ENCODE measurements around the gene DGKG. TPM values are rescaled to one million over a fixed set of nuclear protein-coding genes. Genes with fewer than 3 reads are reported as not detected.

Gene DGKG
- total RNA-seq, 1 experiment from 2014 or later = 0.04 TPM

DNA sequence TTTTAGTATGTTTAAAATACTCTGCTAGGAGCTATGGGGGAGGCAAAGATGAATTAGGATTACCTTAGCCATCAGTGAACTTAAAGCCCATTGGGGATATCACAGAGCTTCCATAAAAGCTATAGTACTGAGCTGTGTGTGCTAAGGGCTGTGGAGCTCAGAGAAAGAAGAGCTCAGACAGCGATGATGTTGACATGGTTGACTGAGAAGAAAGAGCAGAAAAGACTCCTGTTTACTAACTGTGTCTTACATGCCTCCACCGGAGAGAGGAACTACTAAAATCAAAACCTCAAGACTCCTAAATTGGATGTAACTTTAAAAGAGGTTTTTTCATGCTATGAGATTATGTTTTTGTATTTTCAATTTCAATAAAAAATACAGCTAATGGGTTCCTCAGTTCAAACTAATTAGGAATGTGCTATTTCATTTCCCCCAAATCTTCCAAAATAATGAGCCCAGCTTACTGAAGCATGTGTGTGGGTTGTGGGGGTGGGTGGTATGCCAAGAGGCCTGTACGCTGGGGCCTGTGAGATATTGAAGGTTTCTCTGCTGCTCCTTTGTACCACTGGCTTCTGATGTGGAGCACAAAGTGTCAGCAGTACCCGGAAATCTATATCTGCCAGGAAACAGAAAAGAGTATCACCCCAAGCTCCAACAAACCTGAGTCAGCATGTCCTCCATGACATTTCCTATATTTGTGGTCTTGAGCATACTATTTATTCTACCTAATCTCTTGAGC, 22.7 kb downstream of the DGKG start:
- H3K4me1 ChIP-seq (ENCODE audit: low read length) = no peaks in the 10 kb centered on the region
- no peak overlapping the region for H3K27ac ChIP-seq (ENCODE audit: low read length)
- no peak for DNase-seq
- no peak overlapping the region for H3K9ac ChIP-seq (ENCODE audit: low read length)
- H3K4me3 ChIP-seq (ENCODE audit: low read length) = no peak overlapping the region
- no peaks in the 10 kb centered on the region for H4K20me1 ChIP-seq (ENCODE audit: insufficient read depth, low read depth, low read length)
- no peaks in the 10 kb centered on the region for H3K27me3 ChIP-seq (ENCODE audit: low read length)
- no peak overlapping the region for H2AFZ ChIP-seq (ENCODE audit: low read length)
- no peaks in the 10 kb centered on the region for H3K9me3 ChIP-seq (ENCODE audit: low read length)
- H3K4me2 ChIP-seq (ENCODE audit: low read depth, low read length, poor library complexity, severe bottlenecking) = no peak overlapping the region
- no peaks in the 10 kb centered on the region for H3K79me2 ChIP-seq (ENCODE audit: low read length)
- H3K36me3 ChIP-seq (ENCODE audit: insufficient read depth, low read length) = no peaks in the 10 kb centered on the region
- 0 out of 2 replicates have a peak, but pooled peaks cover 3% of the 10 kb centered on the region for H3K9me2 ChIP-seq (replicated peaks; ENCODE audit: insufficient read depth, low read length)

DNA sequence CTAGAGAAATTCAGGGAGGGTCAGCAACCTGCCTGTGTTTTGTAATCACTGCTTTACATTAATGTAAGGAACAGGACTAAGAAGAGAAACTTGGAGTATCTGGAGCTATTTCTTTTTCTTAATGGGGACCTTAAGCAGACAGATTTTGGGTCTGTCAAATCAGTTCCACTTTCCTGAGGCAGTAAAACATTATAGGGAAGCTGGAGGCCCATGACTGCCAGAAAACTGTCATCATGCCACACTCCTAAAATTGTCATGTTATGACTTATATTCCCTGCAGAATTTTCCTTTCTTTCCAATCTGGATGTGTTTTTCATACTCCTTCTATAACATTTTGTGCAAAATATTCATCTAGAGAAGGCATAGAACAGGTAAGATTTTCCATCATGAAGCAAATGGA, 28.8 kb downstream of the DGKG start:
- Histone ChIP-seq H2AFZ (ENCODE audit: low read length) (no peak overlapping the region), H3K9ac (ENCODE audit: low read length) (no peak overlapping the region), H3K4me1 (ENCODE audit: low read length) (no peaks in the 10 kb centered on the region), H3K9me3 (ENCODE audit: low read length) (no peaks in the 10 kb centered on the region), H3K27me3 (ENCODE audit: low read length) (0 out of 2 replicates have a peak, but pooled peaks cover 2% of the 10 kb centered on the region), H3K36me3 (ENCODE audit: insufficient read depth, low read length) (no peaks in the 10 kb centered on the region), H3K79me2 (ENCODE audit: low read length) (no peaks in the 10 kb centered on the region), H3K9me2 (replicated peaks; ENCODE audit: insufficient read depth, low read length) (no peaks in the 10 kb centered on the region), H3K27ac (ENCODE audit: low read length) (no peak overlapping the region), H4K20me1 (ENCODE audit: insufficient read depth, low read depth, low read length) (no peaks in the 10 kb centered on the region), H3K4me3 (ENCODE audit: low read length) (no peak overlapping the region), H3K4me2 (ENCODE audit: low read depth, low read length, poor library complexity, severe bottlenecking) (no peak overlapping the region)
- DNase-seq = no peak

DNA sequence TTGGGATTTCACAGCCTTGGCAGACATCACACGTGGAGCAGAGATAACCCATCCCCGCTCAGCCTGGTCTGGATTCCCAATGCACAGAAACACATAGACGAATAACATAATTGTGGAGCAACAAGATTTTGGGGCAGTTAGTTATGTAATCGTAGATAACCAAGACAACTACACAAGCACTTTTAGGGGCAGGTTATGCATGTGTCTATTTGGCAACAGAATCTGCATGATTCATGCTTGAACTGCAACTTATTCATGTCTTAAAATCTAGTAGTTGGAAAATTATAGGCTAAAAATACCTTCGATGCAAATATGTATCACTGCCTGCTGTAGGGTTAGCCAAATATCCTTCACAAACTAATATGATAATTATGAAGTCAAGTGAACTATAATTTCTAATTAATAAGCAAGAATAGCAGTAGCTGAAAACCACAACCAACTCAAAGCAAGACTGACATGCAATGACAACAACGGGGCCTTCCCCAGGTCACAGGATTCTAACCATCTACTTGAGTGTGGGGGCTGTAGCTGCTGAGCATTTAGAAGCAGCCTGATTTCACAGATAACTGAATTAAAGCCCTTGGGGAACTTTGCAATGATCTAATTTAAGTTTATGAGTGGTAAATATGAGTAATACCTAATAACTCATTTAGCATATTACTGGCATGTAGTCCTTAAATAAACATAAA, 31.1 kb downstream of the DGKG start:
- no peaks in the 10 kb centered on the region for H3K9me2 ChIP-seq (replicated peaks; ENCODE audit: insufficient read depth, low read length)
- no peak overlapping the region for H3K4me2 ChIP-seq (ENCODE audit: low read depth, low read length, poor library complexity, severe bottlenecking)
- H3K9ac ChIP-seq (ENCODE audit: low read length) = no peak overlapping the region
- no peak overlapping the region for H3K4me3 ChIP-seq (ENCODE audit: low read length)
- no peak for DNase-seq
- no peak overlapping the region for H3K27ac ChIP-seq (ENCODE audit: low read length)
- no peaks in the 10 kb centered on the region for H3K79me2 ChIP-seq (ENCODE audit: low read length)
- no peaks in the 10 kb centered on the region for H3K36me3 ChIP-seq (ENCODE audit: insufficient read depth, low read length)
- H4K20me1 ChIP-seq (ENCODE audit: insufficient read depth, low read depth, low read length) = no peaks in the 10 kb centered on the region
- H2AFZ ChIP-seq (ENCODE audit: low read length) = no peak overlapping the region
- H3K4me1 ChIP-seq (ENCODE audit: low read length) = no peaks in the 10 kb centered on the region
- no peaks in the 10 kb centered on the region for H3K9me3 ChIP-seq (ENCODE audit: low read length)
- H3K27me3 ChIP-seq (ENCODE audit: low read length) = 0 out of 2 replicates have a peak, but pooled peaks cover 2% of the 10 kb centered on the region

DNA sequence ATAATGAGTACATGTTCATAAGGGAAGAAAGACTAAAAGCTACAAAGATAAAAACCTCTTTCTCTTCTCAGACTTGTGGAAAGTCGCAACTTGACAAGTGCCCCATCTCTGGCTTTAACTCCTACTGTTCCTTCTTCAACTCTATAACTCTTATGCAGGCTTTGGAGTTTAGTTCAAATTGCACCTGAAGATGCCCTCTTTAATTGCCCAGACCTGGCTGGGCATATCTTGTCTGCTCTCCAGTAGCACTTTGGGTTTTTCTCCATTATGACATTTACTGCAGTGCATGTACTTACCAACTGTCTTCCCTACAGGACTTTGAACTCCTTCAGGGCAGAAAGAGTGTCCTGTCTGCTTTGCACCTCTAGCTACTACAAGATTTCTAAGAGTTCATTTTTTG, 32.4 kb downstream of the DGKG start:
- Histone ChIP-seq H3K36me3 (ENCODE audit: insufficient read depth, low read length) (no peaks in the 10 kb centered on the region), H3K4me1 (ENCODE audit: low read length) (no peaks in the 10 kb centered on the region), H3K27me3 (ENCODE audit: low read length) (0 out of 2 replicates have a peak, but pooled peaks cover 2% of the 10 kb centered on the region), H3K9me3 (ENCODE audit: low read length) (no peaks in the 10 kb centered on the region), H2AFZ (ENCODE audit: low read length) (no peak overlapping the region), H3K79me2 (ENCODE audit: low read length) (no peaks in the 10 kb centered on the region), H4K20me1 (ENCODE audit: insufficient read depth, low read depth, low read length) (no peaks in the 10 kb centered on the region), H3K27ac (ENCODE audit: low read length) (no peak overlapping the region), H3K4me2 (ENCODE audit: low read depth, low read length, poor library complexity, severe bottlenecking) (no peak overlapping the region), H3K9ac (ENCODE audit: low read length) (no peak overlapping the region), H3K9me2 (replicated peaks; ENCODE audit: insufficient read depth, low read length) (no peaks in the 10 kb centered on the region), H3K4me3 (ENCODE audit: low read length) (no peak overlapping the region)
- no peak for DNase-seq

GRCh38 chr3:186327912-186328487, 34.0 kb downstream of the DGKG start:
- DNase-seq = no peak
- H3K9ac ChIP-seq (ENCODE audit: low read length) = no peak overlapping the region
- H3K9me2 ChIP-seq (replicated peaks; ENCODE audit: insufficient read depth, low read length) = no peaks in the 10 kb centered on the region
- H3K79me2 ChIP-seq (ENCODE audit: low read length) = no peaks in the 10 kb centered on the region
- H2AFZ ChIP-seq (ENCODE audit: low read length) = no peak overlapping the region
- H3K27me3 ChIP-seq (ENCODE audit: low read length) = no peaks in the 10 kb centered on the region
- H3K4me2 ChIP-seq (ENCODE audit: low read depth, low read length, poor library complexity, severe bottlenecking) = no peak overlapping the region
- no peaks in the 10 kb centered on the region for H3K9me3 ChIP-seq (ENCODE audit: low read length)
- H3K36me3 ChIP-seq (ENCODE audit: insufficient read depth, low read length) = no peaks in the 10 kb centered on the region
- no peaks in the 10 kb centered on the region for H4K20me1 ChIP-seq (ENCODE audit: insufficient read depth, low read depth, low read length)
- no peak overlapping the region for H3K27ac ChIP-seq (ENCODE audit: low read length)
- no peak overlapping the region for H3K4me3 ChIP-seq (ENCODE audit: low read length)
- no peaks in the 10 kb centered on the region for H3K4me1 ChIP-seq (ENCODE audit: low read length)

DNA sequence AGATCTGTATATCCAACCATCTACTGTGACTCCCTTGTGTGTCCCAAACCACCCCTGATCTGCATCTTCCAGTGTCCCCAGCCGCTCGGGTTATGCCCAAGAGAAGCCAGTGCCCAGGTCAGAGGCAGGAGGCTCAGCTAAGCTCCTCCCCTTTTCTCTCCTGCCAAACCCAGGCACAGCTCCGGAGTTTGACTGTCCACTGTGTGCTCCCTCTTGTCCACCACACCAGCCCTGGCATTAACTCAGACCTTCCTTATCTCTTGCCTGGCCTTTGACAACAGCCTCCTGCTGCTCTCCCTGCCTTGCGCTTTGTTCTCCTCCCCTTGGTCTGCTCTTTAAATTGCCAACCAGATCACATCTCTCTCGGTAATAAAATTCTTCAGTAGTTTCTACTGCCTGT, 39.3 kb downstream of the DGKG start:
- H3K4me1 ChIP-seq (ENCODE audit: low read length) = no peaks in the 10 kb centered on the region
- H3K4me3 ChIP-seq (ENCODE audit: low read length) = no peak overlapping the region
- H3K9me2 ChIP-seq (replicated peaks; ENCODE audit: insufficient read depth, low read length) = no peaks in the 10 kb centered on the region
- no peak overlapping the region for H3K4me2 ChIP-seq (ENCODE audit: low read depth, low read length, poor library complexity, severe bottlenecking)
- no peak overlapping the region for H3K9ac ChIP-seq (ENCODE audit: low read length)
- no peak overlapping the region for H3K27ac ChIP-seq (ENCODE audit: low read length)
- H2AFZ ChIP-seq (ENCODE audit: low read length) = no peak overlapping the region
- H3K36me3 ChIP-seq (ENCODE audit: insufficient read depth, low read length) = no peaks in the 10 kb centered on the region
- no peaks in the 10 kb centered on the region for H3K79me2 ChIP-seq (ENCODE audit: low read length)
- no peaks in the 10 kb centered on the region for H3K9me3 ChIP-seq (ENCODE audit: low read length)
- H3K27me3 ChIP-seq (ENCODE audit: low read length) = no peaks in the 10 kb centered on the region
- H4K20me1 ChIP-seq (ENCODE audit: insufficient read depth, low read depth, low read length) = no peaks in the 10 kb centered on the region
- no peak for DNase-seq

DNA sequence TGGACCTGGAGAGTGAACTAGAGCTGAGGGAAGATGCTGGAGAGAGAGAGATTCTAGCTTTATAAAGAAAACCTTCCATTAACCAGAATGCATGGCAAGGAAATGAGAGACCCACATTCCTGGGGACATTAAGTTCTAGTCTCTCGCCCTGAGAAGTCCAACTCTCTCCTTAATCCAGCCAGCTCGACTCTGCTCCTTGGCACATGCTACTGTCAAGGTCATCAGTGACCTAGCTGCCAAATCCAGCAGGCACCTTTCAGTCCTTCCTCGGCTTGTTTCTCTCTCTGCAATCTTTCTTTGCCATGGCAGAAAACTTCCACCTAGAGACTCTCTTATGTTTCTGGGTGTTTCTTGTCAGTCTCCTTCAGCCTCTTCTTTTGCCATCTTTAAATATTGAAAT, 40.3 kb downstream of the DGKG start:
- Histone ChIP-seq H4K20me1 (ENCODE audit: insufficient read depth, low read depth, low read length) (no peaks in the 10 kb centered on the region), H3K9me3 (ENCODE audit: low read length) (no peaks in the 10 kb centered on the region), H3K79me2 (ENCODE audit: low read length) (no peaks in the 10 kb centered on the region), H3K27me3 (ENCODE audit: low read length) (no peaks in the 10 kb centered on the region), H3K4me1 (ENCODE audit: low read length) (no peaks in the 10 kb centered on the region), H3K27ac (ENCODE audit: low read length) (no peak overlapping the region), H3K9me2 (replicated peaks; ENCODE audit: insufficient read depth, low read length) (no peaks in the 10 kb centered on the region), H3K4me3 (ENCODE audit: low read length) (no peak overlapping the region), H3K36me3 (ENCODE audit: insufficient read depth, low read length) (no peaks in the 10 kb centered on the region), H3K9ac (ENCODE audit: low read length) (no peak overlapping the region), H2AFZ (ENCODE audit: low read length) (no peak overlapping the region), H3K4me2 (ENCODE audit: low read depth, low read length, poor library complexity, severe bottlenecking) (no peak overlapping the region)
- DNase-seq = no peak

- H3K4me1 ChIP-seq (ENCODE audit: low read length) = no peaks in the 10 kb centered on the region
- H3K9ac ChIP-seq (ENCODE audit: low read length) = no peak overlapping the region
- no peaks in the 10 kb centered on the region for H3K9me3 ChIP-seq (ENCODE audit: low read length)
- H4K20me1 ChIP-seq (ENCODE audit: insufficient read depth, low read depth, low read length) = no peaks in the 10 kb centered on the region
- DNase-seq = no peak
- no peaks in the 10 kb centered on the region for H3K79me2 ChIP-seq (ENCODE audit: low read length)
- no peaks in the 10 kb centered on the region for H3K27me3 ChIP-seq (ENCODE audit: low read length)
- H3K27ac ChIP-seq (ENCODE audit: low read length) = no peak overlapping the region
- H3K4me3 ChIP-seq (ENCODE audit: low read length) = no peak overlapping the region
- H3K9me2 ChIP-seq (replicated peaks; ENCODE audit: insufficient read depth, low read length) = no peaks in the 10 kb centered on the region
- no peak overlapping the region for H2AFZ ChIP-seq (ENCODE audit: low read length)
- H3K36me3 ChIP-seq (ENCODE audit: insufficient read depth, low read length) = no peaks in the 10 kb centered on the region
- H3K4me2 ChIP-seq (ENCODE audit: low read depth, low read length, poor library complexity, severe bottlenecking) = no peak overlapping the region
Observed at GRCh38 chr3:186320862-186321568, 41.0 kb downstream of the DGKG start.
